ENCODE data around the gene MAGED1.

- TF ChIP-seq POLR2A (IDR thresholded peaks at IDR 0.05) (no peak), EP300 (IDR thresholded peaks at IDR 0.05) (no peak), CTCF (IDR thresholded peaks at IDR 0.05) (no peak), POLR2AphosphoS5 (IDR thresholded peaks at IDR 0.05) (no peak)
These were observed 23.1 kb upstream of the MAGED1 start for GRCh38 chrX:51870354-51870753.
